Endodermal cell (in vitro differentiated cells): Measurements from ENCODE around the gene TOM1L1. TPM values are rescaled to one million over a fixed set of nuclear protein-coding genes. Genes with fewer than 3 reads are reported as not detected.

ENCODE experiments used
- DNase-seq: peaks from one replicate; pipeline ENCODE4 v3.0.0-alpha.2; 2017
- H3K27ac ChIP-seq: 2 replicates; pipeline ENCODE4 v1.5.1; 2013; ENCODE audit warnings: mild to moderate bottlenecking, low read depth, low read length, moderate library complexity
- H3K27me3 ChIP-seq: 2 replicates; pipeline ENCODE4 v1.6.1; 2013; ENCODE audit warnings: mild to moderate bottlenecking, low read length, moderate library complexity; ENCODE audit not compliant: insufficient read depth, control insufficient read depth, poor library complexity, severe bottlenecking
- H3K36me3 ChIP-seq: 2 replicates; pipeline ENCODE4 v1.7.0; 2013; ENCODE audit warnings: mild to moderate bottlenecking, low read length, moderate library complexity; ENCODE audit not compliant: control insufficient read depth, insufficient read depth
- H3K4me1 ChIP-seq: one replicate; pipeline ENCODE4 v1.7.0; 2013; ENCODE audit warnings: low read length; ENCODE audit not compliant: control insufficient read depth, insufficient read depth
- H3K4me3 ChIP-seq: 2 replicates; pipeline ENCODE4 v1.5.1; 2013; ENCODE audit warnings: mild to moderate bottlenecking, low read length, moderate library complexity
- H3K9ac ChIP-seq: 2 replicates; pipeline ENCODE4 v1.6.1; 2013; ENCODE audit warnings: mild to moderate bottlenecking, low read length, moderate library complexity; ENCODE audit not compliant: poor library complexity, severe bottlenecking; ENCODE audit errors: extremely low read depth
- H3K9me3 ChIP-seq: 2 replicates; pipeline ENCODE4 v1.6.1; 2013; ENCODE audit warnings: mild to moderate bottlenecking, low read length, moderate library complexity; ENCODE audit not compliant: control insufficient read depth
- H3K27ac Mint-ChIP-seq: 2 replicates; pipeline ENCODE4 v1.8.0; 2020; ENCODE audit warnings: mixed read lengths
- H3K27me3 Mint-ChIP-seq: 2 replicates; pipeline ENCODE4 v1.8.0; 2021; ENCODE audit warnings: mild to moderate bottlenecking, mixed read lengths; ENCODE audit not compliant: insufficient read depth
- H3K36me3 Mint-ChIP-seq: 2 replicates; pipeline ENCODE4 v1.8.0; 2020; ENCODE audit warnings: low read depth, mixed read lengths
- H3K4me1 Mint-ChIP-seq: 2 replicates; pipeline ENCODE4 v1.8.0; 2020; ENCODE audit warnings: mixed read lengths
- H3K4me3 Mint-ChIP-seq: 2 replicates; pipeline ENCODE4 v1.8.0; 2020; ENCODE audit warnings: mild to moderate bottlenecking, moderate library complexity, mixed read lengths
- H3K9me3 Mint-ChIP-seq: 2 replicates; pipeline ENCODE4 v1.8.0; 2020; ENCODE audit warnings: mild to moderate bottlenecking, mixed read lengths
- CTCF ChIP-seq: fragments of 200-600 bp; sonication (generic); conservative IDR thresholded peaks from 2 replicates; pipeline ENCODE4 v1.5.0; 2021; ENCODE audit warnings: antibody characterized with exemption, mild to moderate bottlenecking
- WGBS, 2 experiments: methylation state at CpG; one replicate each; pipeline versions ENCODE4 v1.1.5 to v1.1.7; 2013; ENCODE audit warnings: missing lambda C conversion rate in 2 of 2, mixed read lengths in 1 of 2; ENCODE audit not compliant: insufficient coverage in 1 of 2, insufficient read length in 1 of 2; 5-methylcytosine and 5-hydroxymethylcytosine counted together
- total RNA-seq, 2 donors: library from RNA; stranded (reverse); fragmentation: NEBNext Ultra II Directional in 1 of 2; extraction: Animal tissue kit (Norgen Biotek cat#: 25700) in 1 of 2; gene quantifications; 2 replicates in 1 of 2; 3 replicates in 1 of 2; pipeline ENCODE4 v1.2.1, GENCODE V29; 2021

Gene TOM1L1
- total RNA-seq, 2 donors from 2014 or later: 54.9 to 55.6 TPM

- H3K36me3 Mint-ChIP-seq: peaks cover 23% of the 10 kb centered on the region
- Histone ChIP-seq H3K9ac (peak overlapping the region; percentile 70), H3K27me3 (no peaks in the 10 kb centered on the region), H3K36me3 (peaks cover 22% of the 10 kb centered on the region), H3K27ac (no peak overlapping the region), H3K4me3 (peak overlapping the region; percentile 93), H3K9me3 (no peaks in the 10 kb centered on the region), H3K4me1 (peaks cover 4% of the 10 kb centered on the region)
- H3K27ac Mint-ChIP-seq: peak overlapping the region; percentile 97
- no peaks in the 10 kb centered on the region for H3K27me3 Mint-ChIP-seq
- DNase-seq: no peak
- H3K4me1 Mint-ChIP-seq: peaks cover 23% of the 10 kb centered on the region
- TF ChIP-seq CTCF: no peak
- whole genome bisulfite sequencing, 2 experiments: 0 to 40% methylated on average over 2 to 9 of the region's 9 CpGs
- no peaks in the 10 kb centered on the region for H3K9me3 Mint-ChIP-seq
- H3K4me3 Mint-ChIP-seq: no peak overlapping the region
Observed at GRCh38 chr17:54901230-54901822, 674 bp downstream of the TOM1L1 start.

DNA sequence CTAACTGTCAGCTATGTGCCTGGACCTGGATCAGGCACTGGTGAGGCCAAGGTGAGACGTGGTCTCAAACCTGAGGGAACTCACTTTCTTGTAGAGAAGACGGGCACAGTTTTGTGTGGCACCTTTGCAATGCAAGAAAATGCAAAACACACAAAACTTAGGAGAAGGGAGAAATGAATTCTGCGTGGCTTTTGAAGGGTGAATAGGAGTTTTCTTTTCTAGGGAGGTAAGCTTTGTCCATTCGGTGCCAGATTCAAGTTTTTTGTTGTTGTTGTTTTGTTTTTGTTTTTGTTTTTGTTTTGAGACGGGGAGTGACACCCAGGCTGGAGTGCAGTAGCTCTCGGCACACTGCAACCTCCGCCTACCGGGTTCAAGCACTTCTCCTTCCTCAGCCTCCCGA is 1.4 kb downstream of the TOM1L1 start:
- Mint-ChIP-seq H3K27me3 (no peaks in the 10 kb centered on the region), H3K4me1 (peaks cover 23% of the 10 kb centered on the region), H3K27ac (no peak overlapping the region), H3K9me3 (no peaks in the 10 kb centered on the region), H3K4me3 (no peak overlapping the region), H3K36me3 (peaks cover 30% of the 10 kb centered on the region)
- DNase-seq: no peak
- Histone ChIP-seq H3K4me3 (peak overlapping the region; percentile 93), H3K9me3 (no peaks in the 10 kb centered on the region), H3K27ac (no peak overlapping the region), H3K9ac (no peak overlapping the region), H3K27me3 (no peaks in the 10 kb centered on the region), H3K36me3 (peaks cover 29% of the 10 kb centered on the region), H3K4me1 (peaks cover 4% of the 10 kb centered on the region)
- WGBS, 2 experiments: 98 to 100% methylated on average over 1 to 9 of the region's 9 CpGs
- no peak for TF ChIP-seq CTCF

DNA sequence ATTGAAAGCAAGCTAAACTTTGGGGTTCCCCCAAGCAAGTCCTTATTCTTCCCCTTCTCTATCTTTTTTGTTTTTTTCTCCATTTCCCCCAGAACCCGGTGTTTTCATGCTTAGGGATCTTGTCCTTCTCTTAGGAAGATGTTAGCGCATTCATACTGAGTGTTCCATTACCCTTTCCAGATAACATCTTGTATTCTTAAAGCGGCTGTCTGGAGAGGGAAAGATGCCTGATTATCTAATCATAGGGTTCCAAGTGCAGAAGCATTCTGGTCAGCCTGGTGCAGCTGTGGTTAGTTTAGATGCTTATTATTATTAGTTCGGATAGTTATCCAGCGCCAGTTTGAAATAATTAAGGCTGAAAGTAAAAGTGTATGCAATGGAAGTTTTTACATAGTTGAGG is 2.0 kb downstream of the TOM1L1 start:
- no peak for TF ChIP-seq CTCF
- Mint-ChIP-seq H3K27me3 (no peaks in the 10 kb centered on the region), H3K4me1 (peaks cover 23% of the 10 kb centered on the region), H3K9me3 (no peaks in the 10 kb centered on the region), H3K4me3 (no peak overlapping the region), H3K27ac (no peak overlapping the region), H3K36me3 (peaks cover 35% of the 10 kb centered on the region)
- Histone ChIP-seq H3K27me3 (no peaks in the 10 kb centered on the region), H3K9me3 (no peaks in the 10 kb centered on the region), H3K27ac (no peak overlapping the region), H3K4me1 (peaks cover 4% of the 10 kb centered on the region), H3K36me3 (peaks cover 34% of the 10 kb centered on the region), H3K4me3 (no peak overlapping the region), H3K9ac (no peak overlapping the region)
- no peak for DNase-seq
- WGBS, 2 experiments: 92 to 93% methylated on average over 4 to 5 of the region's 5 CpGs
